A549 (cell line): ENCODE measurements around the gene WNT6. TPM values are rescaled to one million over a fixed set of nuclear protein-coding genes. Genes with fewer than 3 reads are reported as not detected.

Experiments used
- ATAC-seq, 2 experiments: fragments of 200-7000 bp in 1 of 2; fragments of >200 bp in 1 of 2; cut with Nextera tagmentation in 1 of 2; cut with Tn5 transposase in 1 of 2; 3 replicates each; pipeline versions ENCODE4 v1.8.0 to v1.9.1; 2018 to 2020; ENCODE audit warnings: mild to moderate bottlenecking in 1 of 2, moderate library complexity in 1 of 2
- CTCF ChIA-PET: fragments of 300-600 bp; sonication (Branson Sonifier 250); formaldehyde crosslinking; extraction: SDS; loops from one replicate; lab custom pipeline; 2021; ENCODE audit warnings: antibody characterized with exemption, inconsistent platforms; lab: Yijun Ruan, JAX
- POLR2A ChIA-PET: fragments of 350-600 bp; formaldehyde crosslinking; extraction: SDS; loops from one replicate; lab custom pipeline; 2021; ENCODE audit warnings: antibody characterized with exemption, inconsistent platforms; lab: Yijun Ruan, JAX
- DNase-seq, 2 experiments: peaks; one replicate each; pipeline versions ENCODE4 v3.0.0 to v3.0.0-alpha.2; 2011 to 2016; ENCODE audit warnings: low read depth in 1 of 2, low spot score in 1 of 2
- FAIRE-seq: peaks from 2 replicates; lab custom pipeline; 2011; peaks lifted over from hg19 to GRCh38; lab: Jason Lieb, UNC
- H3K27ac ChIP-seq, 2 experiments: fragments of >200 bp; sonication (Bioruptor Twin); formaldehyde crosslinking; 3 replicates each; pipeline ENCODE4 v1.5.1; 2016 to 2017
- H3K4me1 ChIP-seq: fragments of >200 bp; sonication (Bioruptor Twin); formaldehyde crosslinking; 3 replicates; pipeline ENCODE4 v1.6.1; 2016
- H3K4me2 ChIP-seq: fragments of >200 bp; sonication (Bioruptor Twin); formaldehyde crosslinking; 3 replicates; pipeline ENCODE4 v1.6.1; 2016
- H3K4me3 ChIP-seq: fragments of >200 bp; sonication (Bioruptor Twin); formaldehyde crosslinking; 3 replicates; pipeline ENCODE4 v1.5.1; 2016
- H3K9me3 ChIP-seq: fragments of >200 bp; sonication (Bioruptor Twin); formaldehyde crosslinking; 3 replicates; pipeline ENCODE4 v1.6.1; 2016
- ATOH8 ChIP-seq: fragments of 250-450 bp; sonication (Bioruptor Pico); IDR thresholded peaks from 2 replicates; pipeline ENCODE4 v1.5.0; 2020; ENCODE audit warnings: low read depth, mild to moderate bottlenecking, moderate library complexity
- CEBPB ChIP-seq, 2 experiments: fragments of >200 bp in 1 of 2; sonication (Bioruptor Twin) in 1 of 2; formaldehyde crosslinking in 1 of 2; IDR thresholded peaks; 2 replicates each; pipeline ENCODE4 v1.6.1; 2012 to 2016
- GATA3 ChIP-seq: IDR thresholded peaks from 2 replicates; pipeline ENCODE4 v1.6.1; 2012; ENCODE audit warnings: borderline replicate concordance
- HDAC2 ChIP-seq: fragments of 200-600 bp; sonication (generic); IDR thresholded peaks from 2 replicates; pipeline ENCODE4 v1.6.1; 2016
- JUNB ChIP-seq: fragments of >200 bp; sonication (Bioruptor Twin); formaldehyde crosslinking; IDR thresholded peaks from 2 replicates; pipeline ENCODE4 v1.6.1; 2016
- KDM1A ChIP-seq: fragments of 200-600 bp; sonication (generic); IDR thresholded peaks from 2 replicates; pipeline ENCODE4 v1.6.1; 2016; ENCODE audit warnings: low read depth, mild to moderate bottlenecking
- NR3C1 ChIP-seq: fragments of >200 bp; sonication (Bioruptor Twin); formaldehyde crosslinking; IDR thresholded peaks from 3 replicates; pipeline ENCODE4 v1.6.1; 2017
- POLR2A ChIP-seq: IDR thresholded peaks from 2 replicates; pipeline ENCODE4 v1.6.1; 2012; ENCODE audit warnings: mild to moderate bottlenecking, low read length
- POLR2AphosphoS2 ChIP-seq: conservative IDR thresholded peaks from 2 replicates; pipeline ENCODE4 v1.6.1; 2012; ENCODE audit warnings: low read length, improper control_type of control experiment, inconsistent platforms
- RAD21 ChIP-seq, 2 experiments: fragments of >200 bp in 1 of 2; sonication (Bioruptor Twin) in 1 of 2; formaldehyde crosslinking in 1 of 2; IDR thresholded peaks in 1 of 2; conservative IDR thresholded peaks in 1 of 2; 2 replicates in 1 of 2; 3 replicates in 1 of 2; pipeline ENCODE4 v1.6.1; 2012 to 2018; ENCODE audit warnings: inconsistent platforms in 1 of 2
- RARB ChIP-seq: fragments of 250-450 bp; sonication (Bioruptor Pico); IDR thresholded peaks from 2 replicates; pipeline ENCODE4 v1.8.0; 2021; ENCODE audit warnings: mild to moderate bottlenecking, moderate library complexity
- RCOR1 ChIP-seq: fragments of 150-350 bp; IDR thresholded peaks from 2 replicates; pipeline ENCODE4 v1.6.1; 2014; ENCODE audit warnings: antibody characterized with exemption, low read length, low read depth
- RNF2 ChIP-seq: fragments of 200-600 bp; sonication (generic); IDR thresholded peaks from 2 replicates; pipeline ENCODE4 v1.6.1; 2016; ENCODE audit warnings: low read depth, mild to moderate bottlenecking, antibody characterized with exemption, moderate library complexity, borderline replicate concordance
- SMC3 ChIP-seq: fragments of >200 bp; sonication (Bioruptor Twin); formaldehyde crosslinking; IDR thresholded peaks from 3 replicates; pipeline ENCODE4 v1.6.1; 2018; ENCODE audit warnings: inconsistent platforms
- TFCP2L1 ChIP-seq: fragments of 250-450 bp; sonication (Bioruptor Pico); IDR thresholded peaks from 2 replicates; pipeline ENCODE4 v1.5.0; 2021; ENCODE audit warnings: mild to moderate bottlenecking
- TP53 ChIP-seq: fragments of 250-450 bp; sonication (Bioruptor Pico); IDR thresholded peaks from 2 replicates; pipeline ENCODE4 v1.5.0; 2021; ENCODE audit warnings: mild to moderate bottlenecking, moderate library complexity
- ZFP36 ChIP-seq: fragments of 450-650 bp; IDR thresholded peaks from 2 replicates; pipeline ENCODE4 v1.6.1; 2014; ENCODE audit warnings: borderline replicate concordance; ENCODE audit not compliant: partially characterized antibody
- WGBS: methylation state at CpG from one replicate; pipeline ENCODE4 v1.1.6; 2017; ENCODE audit errors: missing lambda C conversion rate; 5-methylcytosine and 5-hydroxymethylcytosine counted together
- polyA plus RNA-seq, 4 experiments: library from polyadenylated mRNA; depleted of rRNA in 3 of 4; stranded (reverse); fragments of >200 nt; fragmentation: RNase III in 1 of 4; extraction: RNeasy Plus Mini Kit Qiagen cat#74134 plus additional on column Dnase treatment in 1 of 4; gene quantifications; 2 replicates in 3 of 4; 3 replicates in 1 of 4; pipeline ENCODE4 v1.2.3, GENCODE V29; 2011 to 2017
- TF ChIP-seq, protein P1 (sequence below): fragments of >200 bp; sonication (Bioruptor Twin); formaldehyde crosslinking; IDR thresholded peaks from 3 replicates; pipeline ENCODE4 v1.6.1; 2016
- TF ChIP-seq, protein P2 (sequence below): fragments of 250-450 bp; sonication (Bioruptor Pico); IDR thresholded peaks from 2 replicates; pipeline ENCODE4 v1.5.0; 2021; ENCODE audit warnings: mild to moderate bottlenecking, moderate library complexity, borderline replicate concordance
- TF ChIP-seq, protein P3 (sequence below): IDR thresholded peaks from 2 replicates; pipeline ENCODE4 v1.6.1; 2012

WNT6 gene
- polyA plus RNA-seq, 2 of the 4 experiments (the other 2 are of a cell fraction): 0.06 to 0.10 TPM

DNA sequence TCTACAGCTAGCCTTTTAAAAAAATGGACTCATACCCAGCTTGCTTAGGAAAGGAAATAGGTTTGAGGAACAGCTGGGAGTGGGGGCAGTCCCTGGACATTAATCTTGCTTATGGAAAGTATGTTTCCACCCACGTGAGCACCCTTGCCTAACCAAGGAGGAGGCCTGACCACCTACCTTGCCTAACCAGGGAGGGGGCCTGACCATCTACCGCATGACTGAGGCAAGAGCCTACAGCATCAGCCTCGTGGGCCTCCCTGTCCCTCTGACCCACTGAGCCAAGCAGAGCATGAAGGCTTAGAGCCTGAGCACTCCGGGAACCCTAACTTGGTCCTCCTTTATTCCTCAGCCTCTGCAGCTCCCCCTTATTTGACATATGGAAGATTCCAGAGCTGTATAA lies 48.2 kb upstream of the WNT6 start:
- CTCF ChIA-PET: interaction anchor here (1.2 to 3.0 kb wide), 2 partner anchors 37 to 101 kb away, joined by 3 to 16 read pairs; partner anchors contain the start of gene TTLL4
- FAIRE-seq: no peak

GRCh38 chr2:218812096-218812815 lies 47.3 kb upstream of the WNT6 start:
- TF ChIP-seq POLR2AphosphoS2 (no peak), NR3C1 (no peak), RNF2 (no peak)
- TF ChIP-seq, protein P1, sequence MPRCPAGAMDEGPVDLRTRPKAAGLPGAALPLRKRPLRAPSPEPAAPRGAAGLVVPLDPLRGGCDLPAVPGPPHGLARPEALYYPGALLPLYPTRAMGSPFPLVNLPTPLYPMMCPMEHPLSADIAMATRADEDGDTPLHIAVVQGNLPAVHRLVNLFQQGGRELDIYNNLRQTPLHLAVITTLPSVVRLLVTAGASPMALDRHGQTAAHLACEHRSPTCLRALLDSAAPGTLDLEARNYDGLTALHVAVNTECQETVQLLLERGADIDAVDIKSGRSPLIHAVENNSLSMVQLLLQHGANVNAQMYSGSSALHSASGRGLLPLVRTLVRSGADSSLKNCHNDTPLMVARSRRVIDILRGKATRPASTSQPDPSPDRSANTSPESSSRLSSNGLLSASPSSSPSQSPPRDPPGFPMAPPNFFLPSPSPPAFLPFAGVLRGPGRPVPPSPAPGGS: no peak
- POLR2A ChIA-PET: no interaction called here
- H3K27ac ChIP-seq: no peak overlapping the region
- ATAC-seq: no peak
- FAIRE-seq: no peak
- no peak overlapping the region for H3K4me2 ChIP-seq
- 80% methylated on average over 12 of the region's 21 CpGs for WGBS
- H3K4me3 ChIP-seq: no peak overlapping the region
- H3K4me1 ChIP-seq: no peaks in the 10 kb centered on the region
- H3K9me3 ChIP-seq: no peaks in the 10 kb centered on the region
- CTCF ChIA-PET: interaction anchor here (1.0 to 3.0 kb wide), 2 partner anchors 26 to 36 kb away, joined by 3 to 16 read pairs; no protein-coding TSS in a partner anchor
- no peak for DNase-seq

More for the DNA sequence above, 48.2 kb upstream of the WNT6 start:
- ATAC-seq: no peak
- no peaks in the 10 kb centered on the region for H3K9me3 ChIP-seq
- DNase-seq: no peak
- 48% methylated on average over 4 of the region's 4 CpGs for WGBS
- H3K4me3 ChIP-seq: no peak overlapping the region
- H3K27ac ChIP-seq: no peak overlapping the region
- no peak overlapping the region for H3K4me2 ChIP-seq
- POLR2A ChIA-PET: no interaction called here
- peaks cover 3% of the 10 kb centered on the region; the same call in 1 of the 3 replicates for H3K4me1 ChIP-seq
- TF ChIP-seq HDAC2: no peak
- TF ChIP-seq POLR2AphosphoS2: no peak
- no peak for TF ChIP-seq ZFP36
- TF ChIP-seq KDM1A: no peak
- TF ChIP-seq RARB (CRISPR knock-in tag): no peak
- TF ChIP-seq RCOR1: no peak
- TF ChIP-seq, protein P1: no peak
- no peak for TF ChIP-seq CEBPB (IDR thresholded peaks at IDR 0.05)
- no peak for TF ChIP-seq ATOH8 (CRISPR knock-in tag)
- no peak for TF ChIP-seq NR3C1
- no peak for TF ChIP-seq SMC3
- no peak for TF ChIP-seq TFCP2L1
- TF ChIP-seq, protein P2, sequence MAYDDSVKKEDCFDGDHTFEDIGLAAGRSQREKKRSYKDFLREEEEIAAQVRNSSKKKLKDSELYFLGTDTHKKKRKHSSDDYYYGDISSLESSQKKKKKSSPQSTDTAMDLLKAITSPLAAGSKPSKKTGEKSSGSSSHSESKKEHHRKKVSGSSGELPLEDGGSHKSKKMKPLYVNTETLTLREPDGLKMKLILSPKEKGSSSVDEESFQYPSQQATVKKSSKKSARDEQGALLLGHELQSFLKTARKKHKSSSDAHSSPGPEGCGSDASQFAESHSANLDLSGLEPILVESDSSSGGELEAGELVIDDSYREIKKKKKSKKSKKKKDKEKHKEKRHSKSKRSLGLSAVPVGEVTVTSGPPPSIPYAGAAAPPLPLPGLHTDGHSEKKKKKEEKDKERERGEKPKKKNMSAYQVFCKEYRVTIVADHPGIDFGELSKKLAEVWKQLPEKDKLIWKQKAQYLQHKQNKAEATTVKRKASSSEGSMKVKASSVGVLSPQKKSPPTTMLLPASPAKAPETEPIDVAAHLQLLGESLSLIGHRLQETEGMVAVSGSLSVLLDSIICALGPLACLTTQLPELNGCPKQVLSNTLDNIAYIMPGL: no peak
- TF ChIP-seq, protein P3, sequence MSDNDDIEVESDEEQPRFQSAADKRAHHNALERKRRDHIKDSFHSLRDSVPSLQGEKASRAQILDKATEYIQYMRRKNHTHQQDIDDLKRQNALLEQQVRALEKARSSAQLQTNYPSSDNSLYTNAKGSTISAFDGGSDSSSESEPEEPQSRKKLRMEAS: no peak
- TF ChIP-seq GATA3: no peak
- TF ChIP-seq TP53 (CRISPR knock-in tag): no peak
- TF ChIP-seq JUNB: no peak
- TF ChIP-seq POLR2A: no peak
- no peak for TF ChIP-seq RAD21 (conservative IDR thresholded peaks at IDR 0.05 in 1 of 2, IDR thresholded peaks at IDR 0.05 in 1 of 2)
